K562 (cell line): ENCODE results near the gene MYL11. TPM values are rescaled to one million over a fixed set of nuclear protein-coding genes. Genes with fewer than 3 reads are reported as not detected.
A peak's percentile ranks its signal among the peaks of the same experiment; 100 is the strongest.

Experiments
- BCL6 ChIP-seq: fragments of 250-450 bp; sonication (Bioruptor Pico); IDR thresholded peaks from 2 replicates; pipeline ENCODE4 v1.4.0; 2020
- CREBBP ChIP-seq: IDR thresholded peaks from one replicate; pipeline ENCODE4 v1.6.1; 2012; ENCODE audit warnings: low read depth, mild to moderate bottlenecking, control low read depth, inconsistent platforms, low read length
- ETV5 ChIP-seq: sonication (generic); formaldehyde crosslinking; IDR thresholded peaks from 2 replicates; pipeline ENCODE4 v1.4.0; 2020; ENCODE audit warnings: low read depth, mild to moderate bottlenecking, missing genetic modification reagents
- GATAD2A ChIP-seq: fragments of 450-650 bp; IDR thresholded peaks from 2 replicates; pipeline ENCODE4 v1.6.1; 2017
- JUN ChIP-seq, 2 experiments: sonication (generic) in 1 of 2; formaldehyde crosslinking in 1 of 2; IDR thresholded peaks; 2 replicates each; pipeline versions ENCODE4 v1.6.1 to v1.8.0; 2012 to 2022; ENCODE audit warnings: borderline replicate concordance in 2 of 2, mild to moderate bottlenecking in 2 of 2, improper control_type of control experiment in 1 of 2, low read depth in 1 of 2, low read length in 1 of 2, missing genetic modification reagents in 1 of 2
- NONO ChIP-seq, 2 experiments: fragments of 200-400 bp in 1 of 2; fragments of 450-650 bp in 1 of 2; formaldehyde crosslinking in 1 of 2; IDR thresholded peaks; 2 replicates each; pipeline ENCODE4 v1.6.1; 2017; ENCODE audit warnings: low read depth in 2 of 2, mild to moderate bottlenecking in 2 of 2, moderate library complexity in 2 of 2, low read length in 1 of 2
- SRSF7 ChIP-seq: fragments of 200-400 bp; formaldehyde crosslinking; optimal IDR thresholded peaks from 2 replicates; pipeline ENCODE3; 2017; ENCODE audit warnings: mild to moderate bottlenecking, low read depth, low read length
- TAF9B ChIP-seq: fragments of 450-650 bp; IDR thresholded peaks from 2 replicates; pipeline ENCODE4 v1.6.1; 2018; ENCODE audit warnings: mild to moderate bottlenecking; ENCODE audit not compliant: partially characterized antibody
- TEAD4 ChIP-seq, 2 experiments: sonication (generic) in 1 of 2; formaldehyde crosslinking in 1 of 2; IDR thresholded peaks; 2 replicates each; pipeline versions ENCODE4 v1.6.1 to v1.8.0; 2012 to 2022; ENCODE audit warnings: borderline replicate concordance in 1 of 2, inconsistent platforms in 1 of 2, low read length in 1 of 2, mild to moderate bottlenecking in 1 of 2, missing genetic modification reagents in 1 of 2
- TRIM28 ChIP-seq: fragments of 450-650 bp; IDR thresholded peaks from 2 replicates; pipeline ENCODE4 v1.6.1; 2017
- ZFP30 ChIP-seq: fragments of 250-450 bp; sonication (Bioruptor Pico); IDR thresholded peaks from 2 replicates; pipeline ENCODE4 v1.8.0; 2022; ENCODE audit warnings: moderate library complexity, mild to moderate bottlenecking, inconsistent platforms, borderline replicate concordance
- ZNF12 ChIP-seq: sonication (generic); formaldehyde crosslinking; IDR thresholded peaks from 2 replicates; pipeline ENCODE4 v1.4.0; 2020; ENCODE audit warnings: mild to moderate bottlenecking, missing genetic modification reagents
- ZNF174 ChIP-seq: fragments of 250-450 bp; sonication (Bioruptor Pico); IDR thresholded peaks from 2 replicates; pipeline ENCODE4 v1.4.0; 2020; ENCODE audit warnings: mild to moderate bottlenecking
- polyA plus RNA-seq, 8 experiments: library from polyadenylated mRNA; depleted of rRNA in 4 of 8; stranded (reverse) in 5 of 8; unstranded in 3 of 8; fragments of >200 nt; fragmentation: Nextera tagmentation in 2 of 8; fragmentation: Illumina TruSeq in 1 of 8; extraction: Ambion mirVana in 2 of 8; extraction: Trizol in 1 of 8; gene quantifications; 2 replicates each; pipeline versions ENCODE4 v1.2.1 to v1.2.3, GENCODE V29; 2011 to 2014; ENCODE audit warnings: inconsistent platforms in 1 of 8, missing spikeins in 1 of 8
- total RNA-seq, 7 experiments: library from RNA; depleted of rRNA in 6 of 7; stranded (reverse); fragments of >200 nt in 6 of 7; fragmentation: Illumina TruSeq in 2 of 7; extraction: Trizol in 2 of 7; gene quantifications; 2 replicates each; pipeline versions ENCODE4 v1.2.1 to v1.2.3, GENCODE V29; 2011 to 2021; ENCODE audit warnings: low replicate concordance in 1 of 7
- TF ChIP-seq, protein P1 (sequence below): fragments of 450-650 bp; IDR thresholded peaks from 2 replicates; pipeline ENCODE4 v1.6.1; 2016; ENCODE audit warnings: mild to moderate bottlenecking
- TF ChIP-seq, protein P2 (sequence below): fragments of 250-450 bp; sonication (Bioruptor Pico); IDR thresholded peaks from 2 replicates; pipeline ENCODE4 v1.4.0; 2020; ENCODE audit warnings: borderline replicate concordance
- TF ChIP-seq, protein P3 (sequence below): sonication (generic); formaldehyde crosslinking; IDR thresholded peaks from 2 replicates; pipeline ENCODE4 v1.8.1; 2023; ENCODE audit warnings: missing genetic modification reagents, mild to moderate bottlenecking, borderline replicate concordance
- TF ChIP-seq, protein P4 (sequence below): sonication (generic); formaldehyde crosslinking; IDR thresholded peaks from 2 replicates; pipeline ENCODE4 v1.8.1; 2023; ENCODE audit warnings: mild to moderate bottlenecking, missing genetic modification reagents

MYL11 gene
- total and polyA plus RNA-seq, 9 of the 15 experiments (the other 6 are each of a cell fraction or from before 2014, with no cell fraction given) = 0.31 to 1.5 (median 0.73) TPM; not detected in 4

DNA sequence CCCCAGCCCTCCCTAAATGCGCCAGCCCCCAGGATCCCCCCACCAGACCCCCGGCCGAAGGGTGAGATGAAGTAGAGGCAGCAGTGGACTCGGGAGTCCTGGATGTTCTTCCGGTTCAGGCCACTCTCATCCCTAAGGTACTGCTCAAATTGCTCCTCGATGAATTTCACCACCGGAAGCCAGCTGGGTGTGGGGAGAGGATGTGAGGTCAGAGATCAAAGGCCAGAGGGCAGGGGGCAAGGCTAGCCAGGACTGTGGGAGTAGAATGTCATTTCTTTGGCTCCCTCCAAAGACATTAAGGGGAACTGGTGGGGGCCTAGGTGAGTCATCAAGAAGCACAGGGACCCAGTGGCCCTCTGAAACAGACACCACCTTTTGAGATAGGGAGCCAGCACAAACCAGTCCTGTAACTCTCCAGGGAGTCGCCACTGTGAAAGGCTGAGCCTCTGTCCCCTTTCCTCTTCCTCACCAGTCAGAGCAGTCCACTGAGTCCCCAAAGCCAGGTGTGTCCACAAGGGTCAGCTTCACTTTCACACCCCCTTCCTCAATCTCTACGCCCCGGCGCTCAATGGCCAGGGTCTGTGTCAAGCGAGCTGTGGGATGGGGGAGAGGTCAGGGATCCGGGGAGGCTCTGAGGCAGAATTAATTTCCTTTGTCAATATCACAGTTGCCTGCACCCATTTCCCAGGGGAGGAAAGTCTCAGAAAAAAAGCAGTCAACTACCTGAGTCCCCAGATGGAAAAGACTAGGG, 6.9 kb downstream of the MYL11 start (continued):
- TF ChIP-seq, protein P1, sequence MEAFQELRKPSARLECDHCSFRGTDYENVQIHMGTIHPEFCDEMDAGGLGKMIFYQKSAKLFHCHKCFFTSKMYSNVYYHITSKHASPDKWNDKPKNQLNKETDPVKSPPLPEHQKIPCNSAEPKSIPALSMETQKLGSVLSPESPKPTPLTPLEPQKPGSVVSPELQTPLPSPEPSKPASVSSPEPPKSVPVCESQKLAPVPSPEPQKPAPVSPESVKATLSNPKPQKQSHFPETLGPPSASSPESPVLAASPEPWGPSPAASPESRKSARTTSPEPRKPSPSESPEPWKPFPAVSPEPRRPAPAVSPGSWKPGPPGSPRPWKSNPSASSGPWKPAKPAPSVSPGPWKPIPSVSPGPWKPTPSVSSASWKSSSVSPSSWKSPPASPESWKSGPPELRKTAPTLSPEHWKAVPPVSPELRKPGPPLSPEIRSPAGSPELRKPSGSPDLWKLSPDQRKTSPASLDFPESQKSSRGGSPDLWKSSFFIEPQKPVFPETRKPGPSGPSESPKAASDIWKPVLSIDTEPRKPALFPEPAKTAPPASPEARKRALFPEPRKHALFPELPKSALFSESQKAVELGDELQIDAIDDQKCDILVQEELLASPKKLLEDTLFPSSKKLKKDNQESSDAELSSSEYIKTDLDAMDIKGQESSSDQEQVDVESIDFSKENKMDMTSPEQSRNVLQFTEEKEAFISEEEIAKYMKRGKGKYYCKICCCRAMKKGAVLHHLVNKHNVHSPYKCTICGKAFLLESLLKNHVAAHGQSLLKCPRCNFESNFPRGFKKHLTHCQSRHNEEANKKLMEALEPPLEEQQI = no peak
- TF ChIP-seq NONO (IDR thresholded peaks at IDR 0.05; ENCODE audit: low read depth in 2 of 2, low read length in 1 of 2) (no peak), TAF9B (peak; percentile 40), GATAD2A (peak; percentile 83; the same call in 1 of the 2 replicates), JUN (IDR thresholded peaks at IDR 0.05; ENCODE audit: borderline replicate concordance, low read depth, low read length) (peak; percentile 86), JUN (CRISPR knock-in tag; IDR thresholded peaks at IDR 0.05; ENCODE audit: borderline replicate concordance) (no peak), SRSF7 (no peak), ZNF174 (CRISPR knock-in tag) (no peak), ZFP30 (CRISPR knock-in tag) (no peak), CREBBP (no peak), BCL6 (CRISPR knock-in tag) (no peak), TRIM28 (no peak), ETV5 (CRISPR knock-in tag) (peak; percentile 87), ZNF12 (CRISPR knock-in tag) (no peak), TEAD4 (IDR thresholded peaks at IDR 0.05; ENCODE audit: low read length) (peak; percentile 46), TEAD4 (CRISPR knock-in tag; IDR thresholded peaks at IDR 0.05; ENCODE audit: borderline replicate concordance) (no peak)
- TF ChIP-seq, protein P2, sequence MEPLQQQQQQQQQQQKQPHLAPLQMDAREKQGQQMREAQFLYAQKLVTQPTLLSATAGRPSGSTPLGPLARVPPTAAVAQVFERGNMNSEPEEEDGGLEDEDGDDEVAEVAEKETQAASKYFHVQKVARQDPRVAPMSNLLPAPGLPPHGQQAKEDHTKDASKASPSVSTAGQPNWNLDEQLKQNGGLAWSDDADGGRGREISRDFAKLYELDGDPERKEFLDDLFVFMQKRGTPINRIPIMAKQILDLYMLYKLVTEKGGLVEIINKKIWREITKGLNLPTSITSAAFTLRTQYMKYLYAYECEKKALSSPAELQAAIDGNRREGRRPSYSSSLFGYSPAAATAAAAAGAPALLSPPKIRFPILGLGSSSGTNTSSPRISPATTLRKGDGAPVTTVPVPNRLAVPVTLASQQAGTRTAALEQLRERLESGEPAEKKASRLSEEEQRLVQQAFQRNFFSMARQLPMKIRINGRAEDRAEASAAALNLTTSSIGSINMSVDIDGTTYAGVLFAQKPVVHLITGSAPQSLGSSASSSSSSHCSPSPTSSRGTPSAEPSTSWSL (CRISPR knock-in tag) = no peak
- TF ChIP-seq, protein P3, sequence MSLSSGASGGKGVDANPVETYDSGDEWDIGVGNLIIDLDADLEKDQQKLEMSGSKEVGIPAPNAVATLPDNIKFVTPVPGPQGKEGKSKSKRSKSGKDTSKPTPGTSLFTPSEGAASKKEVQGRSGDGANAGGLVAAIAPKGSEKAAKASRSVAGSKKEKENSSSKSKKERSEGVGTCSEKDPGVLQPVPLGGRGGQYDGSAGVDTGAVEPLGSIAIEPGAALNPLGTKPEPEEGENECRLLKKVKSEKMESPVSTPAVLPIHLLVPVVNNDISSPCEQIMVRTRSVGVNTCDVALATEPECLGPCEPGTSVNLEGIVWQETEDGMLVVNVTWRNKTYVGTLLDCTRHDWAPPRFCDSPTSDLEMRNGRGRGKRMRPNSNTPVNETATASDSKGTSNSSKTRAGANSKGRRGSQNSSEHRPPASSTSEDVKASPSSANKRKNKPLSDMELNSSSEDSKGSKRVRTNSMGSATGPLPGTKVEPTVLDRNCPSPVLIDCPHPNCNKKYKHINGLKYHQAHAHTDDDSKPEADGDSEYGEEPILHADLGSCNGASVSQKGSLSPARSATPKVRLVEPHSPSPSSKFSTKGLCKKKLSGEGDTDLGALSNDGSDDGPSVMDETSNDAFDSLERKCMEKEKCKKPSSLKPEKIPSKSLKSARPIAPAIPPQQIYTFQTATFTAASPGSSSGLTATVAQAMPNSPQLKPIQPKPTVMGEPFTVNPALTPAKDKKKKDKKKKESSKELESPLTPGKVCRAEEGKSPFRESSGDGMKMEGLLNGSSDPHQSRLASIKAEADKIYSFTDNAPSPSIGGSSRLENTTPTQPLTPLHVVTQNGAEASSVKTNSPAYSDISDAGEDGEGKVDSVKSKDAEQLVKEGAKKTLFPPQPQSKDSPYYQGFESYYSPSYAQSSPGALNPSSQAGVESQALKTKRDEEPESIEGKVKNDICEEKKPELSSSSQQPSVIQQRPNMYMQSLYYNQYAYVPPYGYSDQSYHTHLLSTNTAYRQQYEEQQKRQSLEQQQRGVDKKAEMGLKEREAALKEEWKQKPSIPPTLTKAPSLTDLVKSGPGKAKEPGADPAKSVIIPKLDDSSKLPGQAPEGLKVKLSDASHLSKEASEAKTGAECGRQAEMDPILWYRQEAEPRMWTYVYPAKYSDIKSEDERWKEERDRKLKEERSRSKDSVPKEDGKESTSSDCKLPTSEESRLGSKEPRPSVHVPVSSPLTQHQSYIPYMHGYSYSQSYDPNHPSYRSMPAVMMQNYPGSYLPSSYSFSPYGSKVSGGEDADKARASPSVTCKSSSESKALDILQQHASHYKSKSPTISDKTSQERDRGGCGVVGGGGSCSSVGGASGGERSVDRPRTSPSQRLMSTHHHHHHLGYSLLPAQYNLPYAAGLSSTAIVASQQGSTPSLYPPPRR (CRISPR knock-in tag) = no peak
- TF ChIP-seq, protein P4, sequence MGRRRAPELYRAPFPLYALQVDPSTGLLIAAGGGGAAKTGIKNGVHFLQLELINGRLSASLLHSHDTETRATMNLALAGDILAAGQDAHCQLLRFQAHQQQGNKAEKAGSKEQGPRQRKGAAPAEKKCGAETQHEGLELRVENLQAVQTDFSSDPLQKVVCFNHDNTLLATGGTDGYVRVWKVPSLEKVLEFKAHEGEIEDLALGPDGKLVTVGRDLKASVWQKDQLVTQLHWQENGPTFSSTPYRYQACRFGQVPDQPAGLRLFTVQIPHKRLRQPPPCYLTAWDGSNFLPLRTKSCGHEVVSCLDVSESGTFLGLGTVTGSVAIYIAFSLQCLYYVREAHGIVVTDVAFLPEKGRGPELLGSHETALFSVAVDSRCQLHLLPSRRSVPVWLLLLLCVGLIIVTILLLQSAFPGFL (CRISPR knock-in tag) = no peak
